ENCODE measurements around the gene MAPKAPK2.

MAPKAPK2 gene

GRCh38 chr1:206705726-206706297 lies 21.1 kb downstream of the MAPKAPK2 start:
- DNase-seq = no peak

- no peak for DNase-seq
Observed at GRCh38 chr1:206706298-206706791, 21.6 kb downstream of the MAPKAPK2 start.

GRCh38 chr1:206706806-206707366 lies 22.2 kb downstream of the MAPKAPK2 start:
- DNase-seq = no peak

GRCh38 chr1:206708058-206708457 lies 23.4 kb downstream of the MAPKAPK2 start:
- DNase-seq = no peak

- no peak for DNase-seq
Observed at GRCh38 chr1:206708882-206709281, 24.2 kb downstream of the MAPKAPK2 start.

GRCh38 chr1:206709322-206709721 lies 24.6 kb downstream of the MAPKAPK2 start:
- DNase-seq = no peak

- DNase-seq = no peak
Observed at GRCh38 chr1:206709772-206710459, 25.2 kb downstream of the MAPKAPK2 start.

GRCh38 chr1:206710460-206710823 lies 25.7 kb downstream of the MAPKAPK2 start:
- DNase-seq = no peak

GRCh38 chr1:206713070-206713469 lies 28.4 kb downstream of the MAPKAPK2 start:
- no peak for DNase-seq

GRCh38 chr1:206713910-206714312 lies 29.2 kb downstream of the MAPKAPK2 start:
- no peak for DNase-seq

- DNase-seq = no peak
Observed at GRCh38 chr1:206714331-206715058, 29.8 kb downstream of the MAPKAPK2 start.

GRCh38 chr1:206715120-206715519 lies 30.4 kb downstream of the MAPKAPK2 start:
- no peak for DNase-seq

GRCh38 chr1:206715552-206716158 lies 30.9 kb downstream of the MAPKAPK2 start:
- no peak for DNase-seq

- no peak for DNase-seq
Observed at GRCh38 chr1:206716159-206716869, 31.6 kb downstream of the MAPKAPK2 start.

GRCh38 chr1:206716870-206717673 lies 32.4 kb downstream of the MAPKAPK2 start:
- no peak for DNase-seq

GRCh38 chr1:206717674-206717989 lies 32.9 kb downstream of the MAPKAPK2 start:
- no peak for DNase-seq

GRCh38 chr1:206719169-206719839 lies 34.6 kb downstream of the MAPKAPK2 start:
- no peak for DNase-seq

GRCh38 chr1:206721454-206721853 lies 36.7 kb downstream of the MAPKAPK2 start:
- no peak for DNase-seq

- no peak for DNase-seq
Observed at GRCh38 chr1:206722751-206723461, 38.2 kb downstream of the MAPKAPK2 start.

GRCh38 chr1:206723462-206723804 lies 38.7 kb downstream of the MAPKAPK2 start:
- no peak for DNase-seq

Data from cortex of kidney (tissue), 1 donor.